Liver (tissue), 9 donors: ENCODE data around the gene MYH14. TPM values are rescaled to one million over a fixed set of nuclear protein-coding genes. Genes with fewer than 3 reads are reported as not detected.

Experiments used
- DNase-seq: peaks from one replicate; pipeline ENCODE4 v3.0.0-alpha.2; 2017; ENCODE audit warnings: low spot score
- H3K27ac ChIP-seq, 2 donors: one replicate each; pipeline ENCODE4 v1.7.0; 2013; ENCODE audit warnings: inconsistent platforms in 2 of 2, low read length in 2 of 2, control low read depth in 1 of 2, low read depth in 1 of 2, mild to moderate bottlenecking in 1 of 2
- H3K27me3 ChIP-seq, 4 donors: one replicate each; pipeline versions ENCODE4 v1.6.1 to v1.7.0; 2013; ENCODE audit warnings: low read length in 3 of 4, inconsistent platforms in 1 of 4, mild to moderate bottlenecking in 1 of 4, moderate library complexity in 1 of 4; ENCODE audit not compliant: control insufficient read depth in 4 of 4, insufficient read depth in 4 of 4
- H3K36me3 ChIP-seq, 4 donors: one replicate each; pipeline versions ENCODE4 v1.6.1 to v1.7.0; 2013; ENCODE audit warnings: low read length in 3 of 4, mild to moderate bottlenecking in 3 of 4, low read depth in 1 of 4, moderate library complexity in 1 of 4; ENCODE audit not compliant: control insufficient read depth in 4 of 4, insufficient read depth in 3 of 4
- H3K4me1 ChIP-seq, 4 donors: one replicate each; pipeline versions ENCODE4 v1.6.1 to v1.7.0; 2013; ENCODE audit warnings: low read length in 3 of 4, mild to moderate bottlenecking in 3 of 4, moderate library complexity in 1 of 4; ENCODE audit not compliant: control insufficient read depth in 4 of 4, insufficient read depth in 4 of 4
- H3K4me3 ChIP-seq, 3 donors: one replicate each; pipeline versions ENCODE4 v1.6.1 to v1.7.0; 2013; ENCODE audit warnings: low read length in 3 of 3, control low read depth in 1 of 3, low read depth in 1 of 3, mild to moderate bottlenecking in 1 of 3
- H3K9ac ChIP-seq, 2 donors: one replicate each; pipeline ENCODE4 v1.7.0; 2013; ENCODE audit warnings: low read length in 2 of 2, mild to moderate bottlenecking in 2 of 2, moderate library complexity in 2 of 2, control low read depth in 1 of 2, low read depth in 1 of 2
- H3K9me3 ChIP-seq, 4 donors: one replicate each; pipeline versions ENCODE4 v1.6.1 to v1.7.0; 2013; ENCODE audit warnings: low read length in 3 of 4; ENCODE audit not compliant: control insufficient read depth in 4 of 4
- ATF3 ChIP-seq: IDR thresholded peaks from 2 replicates; pipeline ENCODE4 v1.6.1; 2016; ENCODE audit warnings: antibody characterized with exemption
- CTCF ChIP-seq: fragments of 150-350 bp; IDR thresholded peaks from 2 replicates; pipeline ENCODE4 v1.5.1; 2017; ENCODE audit warnings: improper control_type of control experiment, low read depth, low read length; ENCODE audit not compliant: missing input control
- EGR1 ChIP-seq, 2 donors: IDR thresholded peaks; 2 replicates each; pipeline ENCODE4 v1.6.1; 2016 to 2018; ENCODE audit warnings: antibody characterized with exemption in 2 of 2, low read depth in 2 of 2
- FOXA1 ChIP-seq: IDR thresholded peaks from 2 replicates; pipeline ENCODE4 v1.6.1; 2016; ENCODE audit warnings: antibody characterized with exemption
- FOXA2 ChIP-seq: IDR thresholded peaks from 2 replicates; pipeline ENCODE4 v1.6.1; 2016; ENCODE audit warnings: antibody characterized with exemption
- GABPA ChIP-seq, 2 donors: IDR thresholded peaks in 1 of 2; conservative IDR thresholded peaks in 1 of 2; 2 replicates each; pipeline ENCODE4 v1.6.1; 2016; ENCODE audit warnings: antibody characterized with exemption in 2 of 2, mild to moderate bottlenecking in 1 of 2, moderate library complexity in 1 of 2
- HNF4A ChIP-seq, 2 donors: conservative IDR thresholded peaks; 2 replicates each; pipeline ENCODE4 v1.6.1; 2016; ENCODE audit warnings: antibody characterized with exemption in 2 of 2, mild to moderate bottlenecking in 2 of 2
- HNF4G ChIP-seq: IDR thresholded peaks from 2 replicates; pipeline ENCODE4 v1.6.1; 2016; ENCODE audit warnings: antibody characterized with exemption
- JUND ChIP-seq, 2 donors: IDR thresholded peaks; 2 replicates each; pipeline ENCODE4 v1.6.1; 2016; ENCODE audit warnings: antibody characterized with exemption in 2 of 2
- MAX ChIP-seq: IDR thresholded peaks from 2 replicates; pipeline ENCODE4 v1.6.1; 2016; ENCODE audit warnings: antibody characterized with exemption
- NR2F2 ChIP-seq: IDR thresholded peaks from 2 replicates; pipeline ENCODE4 v1.6.1; 2016; ENCODE audit warnings: antibody characterized with exemption
- RAD21 ChIP-seq, 2 donors: IDR thresholded peaks; 2 replicates each; pipeline ENCODE4 v1.6.1; 2016; ENCODE audit warnings: antibody characterized with exemption in 2 of 2, mild to moderate bottlenecking in 2 of 2
- REST ChIP-seq: IDR thresholded peaks from 2 replicates; pipeline ENCODE4 v1.6.1; 2016; ENCODE audit warnings: antibody characterized with exemption, mild to moderate bottlenecking
- RXRA ChIP-seq, 2 donors: IDR thresholded peaks; 2 replicates each; pipeline ENCODE4 v1.6.1; 2017 to 2018; ENCODE audit warnings: antibody characterized with exemption in 2 of 2, mild to moderate bottlenecking in 1 of 2
- SP1 ChIP-seq: IDR thresholded peaks from 2 replicates; pipeline ENCODE4 v1.6.1; 2018; ENCODE audit warnings: antibody characterized with exemption, mild to moderate bottlenecking
- TAF1 ChIP-seq: conservative IDR thresholded peaks from 2 replicates; pipeline ENCODE4 v1.6.1; 2016; ENCODE audit warnings: antibody characterized with exemption, mild to moderate bottlenecking
- YY1 ChIP-seq: IDR thresholded peaks from 2 replicates; pipeline ENCODE4 v1.6.1; 2016; ENCODE audit warnings: antibody characterized with exemption, mild to moderate bottlenecking
- ZBTB33 ChIP-seq: IDR thresholded peaks from 2 replicates; pipeline ENCODE4 v1.6.1; 2016; ENCODE audit warnings: antibody characterized with exemption
- WGBS: extraction: QIAGEN DNeasy Blood & Tissue Kit; methylation state at CpG from one replicate; pipeline ENCODE4 v1.1.7; 2013; 5-methylcytosine and 5-hydroxymethylcytosine counted together
- polyA plus RNA-seq, 2 donors: library from polyadenylated mRNA; stranded (reverse) in 1 of 2; unstranded in 1 of 2; fragments of 200-250 nt in 1 of 2; fragments of >200 nt in 1 of 2; fragmentation: Nextera tagmentation in 1 of 2; extraction: Ambion mirVana in 1 of 2; gene quantifications; one replicate each; pipeline versions ENCODE4 v1.2.1 to v1.2.3, GENCODE V29; 2013 to 2015
- total RNA-seq, 2 donors: library from RNA; depleted of rRNA; stranded (reverse); fragments of >200 nt; gene quantifications; one replicate each; pipeline ENCODE4 v1.2.3, GENCODE V29; 2014
- donor health status: healthy.
- donor health status: healthy.
- donor health status: healthy.
- donor health status: healthy.
- donor health status: healthy.

MYH14 gene
- total and polyA plus RNA-seq, 4 donors: 12.4 to 37.5 (median 25.5) TPM

GRCh38 chr19:50248826-50249225, 45.4 kb downstream of the MYH14 start:
- no peak overlapping the region for H3K27ac ChIP-seq
- no peak for DNase-seq
- no peak overlapping the region for H3K9ac ChIP-seq
- H3K4me3 ChIP-seq: no peak overlapping the region
- TF ChIP-seq RXRA (IDR thresholded peaks at IDR 0.05) (no peak), RAD21 (IDR thresholded peaks at IDR 0.05) (no peak), SP1 (no peak), ATF3 (no peak), REST (no peak), CTCF (no peak), YY1 (no peak), ZBTB33 (no peak), FOXA1 (no peak), JUND (IDR thresholded peaks at IDR 0.05) (no peak), HNF4A (conservative IDR thresholded peaks at IDR 0.05) (no peak), EGR1 (IDR thresholded peaks at IDR 0.05; ENCODE audit: low read depth in 2 of 2) (no peak), MAX (no peak), FOXA2 (no peak), HNF4G (no peak), GABPA (IDR thresholded peaks at IDR 0.05 in 1 of 2, conservative IDR thresholded peaks at IDR 0.05 in 1 of 2) (no peak), TAF1 (no peak), NR2F2 (no peak)
- H3K36me3 ChIP-seq: peaks cover 6 to 48% (median 17%) of the 10 kb centered on the region in 4 donors
- H3K9me3 ChIP-seq: peaks cover 0 to 2% (median 0%) of the 10 kb centered on the region in 4 donors
- 95% methylated on average over 19 of the region's 19 CpGs for WGBS
- H3K27me3 ChIP-seq: no peaks in the 10 kb centered on the region
- H3K4me1 ChIP-seq: no peaks in the 10 kb centered on the region
